Muscle of arm (tissue), 12 donors: ENCODE data around the gene IKZF4. TPM values are rescaled to one million over a fixed set of nuclear protein-coding genes. Genes with fewer than 3 reads are reported as not detected.
"Not testable (repeated sequence)": the region's sequence is repeated elsewhere in the genome, so short reads cannot be mapped to it uniquely, and the experiment has no call there.

Experiments
- DNase-seq: peaks from one replicate; pipeline ENCODE4 v3.0.0-alpha.2; 2013
- polyA plus RNA-seq, 12 donors: library from polyadenylated mRNA; unstranded; fragments of 120-200 nt; gene quantifications; one replicate each; pipeline ENCODE4 v1.2.1, GENCODE V29; 2013; ENCODE audit not compliant: insufficient read length in 12 of 12

Gene IKZF4
- polyA plus RNA-seq, 12 donors, result 6.4 to 18.9 (median 8.8) TPM; not detected in 1

GRCh38 chr12:55996715-55997534 lies 23.9 kb upstream of the IKZF4 start, which contains the start of gene SUOX:
Gene SUOX (plus strand): TSS chr12:55997276. CDS start chr12:56002222, 4,946 bp downstream.
- peak; percentile 95 for DNase-seq

GRCh38 chr12:55997535-55997859 lies 23.3 kb upstream of the IKZF4 start:
- DNase-seq, result no peak

DNA sequence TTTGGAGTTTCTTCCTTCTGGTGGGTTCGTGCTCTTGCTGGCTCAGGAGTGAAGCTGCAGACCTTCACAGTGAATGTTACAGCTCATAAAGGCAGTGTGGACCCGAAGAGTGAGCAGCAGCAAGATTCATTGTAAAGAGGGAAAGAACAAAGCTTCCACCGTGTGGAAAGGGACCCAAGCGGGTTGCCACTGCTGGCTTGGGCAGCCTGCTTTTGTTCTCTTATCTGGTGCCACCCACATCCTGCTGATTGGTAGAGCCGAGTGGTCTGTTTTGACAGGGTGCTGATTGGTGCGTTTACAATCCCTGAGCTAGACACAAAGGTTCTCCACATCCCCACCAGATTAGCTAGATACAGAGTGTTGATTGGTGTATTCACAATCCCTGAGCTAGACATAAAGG lies 21.3 kb upstream of the IKZF4 start:
- DNase-seq, result not testable (repeated sequence)

- not testable (repeated sequence) for DNase-seq
Observed at GRCh38 chr12:55999999-56000540, 20.8 kb upstream of the IKZF4 start.

DNA sequence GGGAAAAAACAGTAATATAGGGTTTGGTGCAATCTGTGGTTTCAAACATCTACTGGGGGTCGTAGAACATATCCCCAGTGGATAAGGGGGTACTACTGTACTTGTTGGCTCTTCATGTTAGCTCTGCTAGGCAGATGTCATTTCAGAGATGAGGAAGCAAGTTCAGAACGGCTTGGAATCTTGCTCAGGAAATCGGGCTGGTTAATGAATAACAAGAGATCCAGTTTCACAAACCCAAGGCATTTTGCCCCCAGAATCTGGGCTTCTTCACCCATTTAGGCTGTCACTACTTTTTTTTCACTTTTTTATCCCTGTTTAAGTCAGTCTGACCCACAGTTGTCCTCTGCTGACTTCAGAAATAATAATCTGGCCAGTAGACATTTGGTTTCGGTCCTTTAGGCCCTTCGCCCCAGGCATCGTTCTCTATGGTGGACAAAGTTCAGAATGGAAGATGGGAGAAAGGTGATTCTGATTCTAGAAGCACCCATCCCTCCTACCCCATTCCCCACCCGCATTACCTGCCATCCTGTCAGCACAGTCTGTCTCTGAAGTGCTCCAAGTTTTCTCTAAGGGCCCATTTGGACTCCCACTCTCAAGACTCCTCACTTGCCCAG lies 19.2 kb upstream of the IKZF4 start:
- no peak for DNase-seq

DNA sequence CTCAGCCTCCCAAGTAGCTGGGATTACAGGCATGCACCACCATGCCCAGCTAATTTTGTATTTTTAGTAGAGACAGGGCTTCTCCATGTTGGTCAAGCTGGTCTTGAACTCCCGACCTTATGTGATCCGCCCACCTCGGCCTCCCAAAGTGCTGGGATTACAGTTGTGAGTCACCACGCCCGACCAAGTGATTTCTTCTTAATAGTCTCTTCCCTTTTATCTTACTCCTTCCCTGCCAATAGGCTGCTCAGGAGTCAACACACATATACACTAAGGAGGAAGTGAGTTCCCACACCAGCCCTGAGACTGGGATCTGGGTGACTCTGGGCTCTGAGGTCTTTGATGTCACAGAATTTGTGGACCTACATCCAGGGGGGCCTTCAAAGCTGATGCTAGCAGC lies 17.5 kb upstream of the IKZF4 start:
- DNase-seq, result not testable (repeated sequence)

DNA sequence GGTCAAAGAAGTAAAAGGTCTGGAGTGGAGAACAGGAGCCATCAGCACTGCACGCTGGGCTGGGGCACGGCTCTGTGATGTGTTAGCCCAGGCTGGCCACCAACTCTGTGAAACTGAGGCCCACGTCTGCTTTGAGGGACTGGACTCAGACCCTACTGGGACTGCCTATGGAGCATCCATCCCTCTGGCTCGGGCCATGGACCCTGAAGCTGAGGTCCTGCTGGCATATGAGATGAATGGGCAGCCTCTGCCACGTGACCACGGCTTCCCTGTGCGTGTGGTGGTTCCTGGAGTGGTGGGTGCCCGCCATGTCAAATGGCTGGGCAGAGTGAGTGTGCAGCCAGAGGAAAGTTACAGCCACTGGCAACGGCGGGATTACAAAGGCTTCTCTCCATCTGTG lies 16.6 kb upstream of the IKZF4 start:
- no peak for DNase-seq

GRCh38 chr12:56007564-56008559 lies 13.0 kb upstream of the IKZF4 start:
- peak; percentile 49 for DNase-seq

DNA sequence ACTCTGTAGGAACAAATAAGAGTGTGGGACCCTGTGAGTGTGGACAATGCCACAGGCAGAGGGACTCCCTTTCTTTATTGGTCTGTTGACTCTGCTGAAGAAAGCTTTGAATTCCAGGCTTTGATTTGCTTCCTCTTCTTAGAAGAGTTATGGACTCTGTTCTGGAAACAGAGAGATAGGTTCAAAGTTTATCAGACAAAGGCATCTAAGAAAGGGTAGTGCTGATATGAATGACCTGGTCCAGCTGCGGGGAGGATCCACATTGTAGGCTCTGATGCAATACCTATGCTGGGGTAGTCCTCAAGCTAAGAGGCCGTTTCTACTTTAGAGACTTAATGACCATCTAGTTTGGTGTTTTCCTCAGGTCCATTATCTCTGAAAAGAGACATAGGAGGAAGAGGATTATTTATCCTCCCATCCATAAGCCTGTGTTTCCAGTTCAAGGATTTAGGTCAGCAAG lies 10.7 kb upstream of the IKZF4 start:
- no peak for DNase-seq

DNA sequence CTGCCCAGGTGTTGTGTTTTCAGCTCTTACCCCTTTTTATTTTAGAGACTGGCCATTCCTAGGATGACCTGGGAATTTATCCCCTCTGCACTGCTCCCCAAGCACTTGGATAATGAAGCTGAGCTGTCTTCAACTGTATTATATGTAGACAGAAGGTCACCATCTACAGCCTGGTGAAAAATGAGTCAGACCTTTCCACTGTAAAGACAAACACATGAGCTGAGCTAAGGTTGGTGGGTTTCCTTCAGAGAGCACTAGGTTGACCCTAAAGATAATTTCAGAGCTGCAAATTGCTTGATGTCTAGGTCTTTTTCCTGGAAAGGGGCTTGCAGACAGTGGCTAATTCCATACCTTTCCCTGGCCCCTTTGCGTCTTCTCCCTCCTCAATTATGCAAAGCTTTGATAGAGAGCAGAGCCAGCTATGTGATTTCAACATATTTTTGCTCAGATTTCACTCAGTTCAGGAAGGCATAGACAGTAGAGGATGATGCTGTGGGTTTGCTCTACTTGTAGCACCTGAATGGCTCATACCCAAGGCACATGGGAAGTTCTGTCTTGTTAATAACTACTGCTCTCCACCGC lies 9.2 kb upstream of the IKZF4 start:
- no peak for DNase-seq

DNA sequence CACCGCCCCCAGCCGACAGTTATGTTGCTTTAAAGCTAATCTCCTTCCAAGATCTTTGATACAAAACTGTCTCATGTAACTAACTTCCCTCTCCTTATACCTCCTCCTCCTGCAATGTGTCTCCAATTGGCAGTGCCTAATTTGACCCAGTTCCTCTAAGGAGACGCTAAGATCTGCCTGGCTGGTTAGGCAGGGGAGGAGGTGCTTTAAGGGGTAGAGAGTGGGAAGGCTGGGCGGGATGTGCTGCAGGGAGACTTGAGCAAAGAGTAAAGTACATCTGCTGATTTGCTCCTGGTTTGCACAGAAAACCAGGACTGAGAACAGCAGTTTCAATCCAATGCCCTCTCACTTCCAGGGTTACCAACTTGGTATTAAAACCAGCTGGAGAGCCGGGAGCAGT lies 7.4 kb upstream of the IKZF4 start:
- no peak for DNase-seq

DNA sequence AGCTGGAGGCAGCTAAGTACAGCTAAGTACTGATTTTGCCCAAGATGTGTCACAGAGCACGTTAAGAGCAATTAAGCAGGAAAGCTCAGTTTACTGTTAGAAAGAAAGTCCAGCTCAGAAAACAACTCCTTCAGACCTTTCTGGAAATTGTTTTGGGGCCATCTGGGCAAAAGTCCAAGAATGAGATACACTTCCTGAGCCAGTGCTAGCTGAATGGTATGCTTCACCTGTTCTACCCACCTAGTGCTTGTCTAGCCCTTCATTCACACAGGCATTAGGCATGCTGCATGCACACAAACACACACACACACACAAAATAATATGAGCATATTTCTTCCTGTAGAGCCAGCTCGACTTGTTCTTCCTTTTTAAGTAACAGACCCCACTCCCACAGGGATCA lies 6.6 kb upstream of the IKZF4 start:
- no peak for DNase-seq

- DNase-seq, result no peak
Observed at GRCh38 chr12:56017181-56017580, 3.7 kb upstream of the IKZF4 start.

DNA sequence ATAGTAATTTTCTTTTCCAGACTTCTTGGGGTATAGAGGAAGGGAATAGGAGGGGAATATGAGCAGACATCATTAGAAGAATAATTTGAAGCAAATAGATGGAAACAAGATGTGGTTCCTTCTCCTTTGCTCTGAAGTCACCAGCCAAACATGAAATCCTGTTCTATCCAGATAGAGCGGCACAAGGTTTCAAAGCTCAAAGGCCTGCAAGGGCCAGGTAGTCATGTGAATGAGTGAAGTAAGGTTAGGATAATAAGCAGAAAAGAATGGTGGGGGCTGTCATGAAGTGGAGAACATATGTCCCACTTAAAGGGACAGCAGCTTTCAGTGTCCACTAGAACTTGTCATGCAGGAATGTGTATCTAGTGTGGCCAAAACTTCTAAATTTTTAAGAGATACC lies 2.5 kb upstream of the IKZF4 start:
- no peak for DNase-seq

GRCh38 chr12:56021889-56022497 lies 1.1 kb downstream of the IKZF4 start:
- DNase-seq, result no peak

- no peak for DNase-seq
Observed at GRCh38 chr12:56028511-56029165, 7.8 kb downstream of the IKZF4 start.

DNA sequence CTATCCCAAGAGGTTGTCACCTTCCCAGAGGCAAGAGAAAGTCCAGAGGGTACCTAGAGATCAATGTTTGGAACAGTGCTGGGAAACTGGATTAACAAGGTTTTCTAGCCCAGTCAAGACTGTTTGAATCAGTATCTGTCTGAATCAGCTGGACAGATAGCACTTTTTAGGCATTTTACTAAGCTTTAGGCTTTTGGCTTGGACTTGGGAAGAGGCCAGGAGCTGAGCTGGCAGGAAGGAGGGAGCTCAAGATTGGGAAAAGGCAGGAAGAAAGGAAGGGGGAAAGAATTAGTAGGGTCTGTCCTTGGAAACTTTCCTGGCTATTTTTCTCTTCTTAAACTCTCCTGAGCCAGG lies 8.3 kb downstream of the IKZF4 start:
- peak; percentile 20 for DNase-seq

- DNase-seq, result peak; percentile 74
Observed at GRCh38 chr12:56029666-56030293, 8.9 kb downstream of the IKZF4 start.

- DNase-seq, result no peak
Observed at GRCh38 chr12:56031987-56032386, 11.1 kb downstream of the IKZF4 start.
